Gastrocnemius medialis (tissue), 4 donors: ENCODE measurements around the gene WFS1. TPM values are rescaled to one million over a fixed set of nuclear protein-coding genes. Genes with fewer than 3 reads are reported as not detected.

Source experiments
- ATAC-seq, 2 donors: fragments of 150-250 bp; one replicate each; pipeline ENCODE4 v1.9.1; 2016
- DNase-seq, 2 donors: peaks; one replicate each; pipeline ENCODE4 v3.0.0-alpha.2; 2019
- H3K27ac ChIP-seq, 4 donors: fragments of 200-600 bp; sonication (generic); 1 replicate in 1 of 4; 2 replicates in 3 of 4; pipeline ENCODE4 v1.5.1; 2016 to 2018; ENCODE audit warnings: mild to moderate bottlenecking in 2 of 4, moderate library complexity in 1 of 4
- H3K27me3 ChIP-seq, 3 donors: fragments of 200-600 bp; sonication (generic) in 2 of 3; 1 replicate in 1 of 3; 2 replicates in 2 of 3; pipeline versions ENCODE4 v1.5.1 to v1.6.0; 2016 to 2019; ENCODE audit warnings: mild to moderate bottlenecking in 1 of 3, moderate library complexity in 1 of 3
- H3K36me3 ChIP-seq, 2 donors: fragments of 200-600 bp; sonication (generic) in 1 of 2; one replicate each; pipeline ENCODE4 v1.5.1; 2017 to 2018
- H3K4me1 ChIP-seq, 2 donors: fragments of 200-600 bp; sonication (generic) in 1 of 2; one replicate each; pipeline ENCODE4 v1.5.1; 2016 to 2017; ENCODE audit warnings: mild to moderate bottlenecking in 2 of 2
- H3K4me3 ChIP-seq, 4 donors: fragments of 200-600 bp; sonication (generic) in 3 of 4; 1 replicate in 1 of 4; 2 replicates in 3 of 4; pipeline ENCODE4 v1.5.1; 2016 to 2019; ENCODE audit warnings: mild to moderate bottlenecking in 2 of 4
- H3K9me3 ChIP-seq, 3 donors: fragments of 200-600 bp; sonication (generic) in 2 of 3; 1 replicate in 1 of 3; 2 replicates in 2 of 3; pipeline ENCODE4 v1.5.1; 2016 to 2019
- CTCF ChIP-seq, 5 experiments: fragments of 450-650 bp in 3 of 5; fragments of 200-600 bp in 2 of 5; sonication (generic) in 2 of 5; IDR thresholded peaks in 4 of 5; conservative IDR thresholded peaks in 1 of 5; 1 replicate in 4 of 5; 2 replicates in 1 of 5; pipeline ENCODE4 v1.5.1; 2016 to 2019; ENCODE audit warnings: antibody characterized with exemption in 5 of 5, mild to moderate bottlenecking in 3 of 5, moderate library complexity in 3 of 5
- POLR2A ChIP-seq, 2 donors: fragments of 450-650 bp; IDR thresholded peaks; one replicate each; pipeline ENCODE4 v1.6.1; 2017; ENCODE audit warnings: antibody characterized with exemption in 2 of 2, mild to moderate bottlenecking in 2 of 2, moderate library complexity in 2 of 2
- in situ Hi-C, 4 donors: fragments of 200-750 bp; cut with MboI; loops; one replicate each; pipeline versions ENCODE4 v1.15.0 to v1.8.0; 2017; ENCODE audit warnings: low sequenced_read_pairs in 4 of 4
- intact Hi-C: fragments of 100-400 bp; cut with DNase I; formaldehyde crosslinking; loops from one replicate; pipeline ENCODE4 v1.15.1; 2023; ENCODE audit warnings: low total_unique reads
- total RNA-seq, 4 donors: library from RNA; depleted of rRNA; stranded (reverse); fragments of >200 nt; gene quantifications; one replicate each; pipeline versions ENCODE4 v1.1.0 to v1.2.3, GENCODE V29; 2016

The WFS1 gene
- total RNA-seq, 4 donors from 2014 or later, result 13.6 to 23.7 (median 15.6) TPM

- Histone ChIP-seq H3K27ac (no peak overlapping the region), H3K36me3 (no peaks in the 10 kb centered on the region), H3K9me3 (no peaks in the 10 kb centered on the region), H3K4me1 (no peaks in the 10 kb centered on the region), H3K4me3 (no peak overlapping the region), H3K27me3 (no peaks in the 10 kb centered on the region)
- TF ChIP-seq CTCF (IDR thresholded peaks at IDR 0.05 in 4 of 5, conservative IDR thresholded peaks at IDR 0.05 in 1 of 5), result no peak
- no peak for TF ChIP-seq POLR2A (IDR thresholded peaks at IDR 0.05)
- in situ Hi-C loops (no loop called here), intact Hi-C loops (no loop called here)
- ATAC-seq (no peak), DNase-seq (no peak)
Observed at GRCh38 chr4:6281436-6282313, 12.0 kb downstream of the WFS1 start.

- no peak for ATAC-seq
- DNase-seq, result no peak
- in situ Hi-C loops, result no loop called here
- Histone ChIP-seq H3K9me3 (no peaks in the 10 kb centered on the region), H3K36me3 (peaks cover 0 to 5% of the 10 kb centered on the region in 2 donors), H3K27ac (no peak overlapping the region), H3K4me1 (no peaks in the 10 kb centered on the region), H3K27me3 (no peaks in the 10 kb centered on the region), H3K4me3 (no peak overlapping the region)
- intact Hi-C loops, result no loop called here
- TF ChIP-seq CTCF (IDR thresholded peaks at IDR 0.05 in 4 of 5, conservative IDR thresholded peaks at IDR 0.05 in 1 of 5) (no peak), POLR2A (IDR thresholded peaks at IDR 0.05) (no peak)
Observed at GRCh38 chr4:6282314-6282771, 12.7 kb downstream of the WFS1 start.

- in situ Hi-C loops, result no loop called here
- TF ChIP-seq POLR2A (IDR thresholded peaks at IDR 0.05) (no peak), CTCF (IDR thresholded peaks at IDR 0.05 in 4 of 5, conservative IDR thresholded peaks at IDR 0.05 in 1 of 5) (no peak)
- no peak for DNase-seq
- Histone ChIP-seq H3K27ac (no peak overlapping the region), H3K4me3 (no peak overlapping the region), H3K27me3 (no peaks in the 10 kb centered on the region), H3K36me3 (peaks cover 0 to 9% of the 10 kb centered on the region in 2 donors), H3K4me1 (no peaks in the 10 kb centered on the region), H3K9me3 (no peaks in the 10 kb centered on the region)
- ATAC-seq, result no peak
- intact Hi-C loops, result no loop called here
Observed at GRCh38 chr4:6283282-6283681, 13.6 kb downstream of the WFS1 start.

GRCh38 chr4:6287017-6287788 lies 17.6 kb downstream of the WFS1 start:
- no peaks in the 10 kb centered on the region for H3K9me3 ChIP-seq
- H3K4me1 ChIP-seq, result no peaks in the 10 kb centered on the region
- no peak overlapping the region for H3K27ac ChIP-seq
- intact Hi-C loops, result no loop called here
- ATAC-seq (no peak), DNase-seq (no peak)
- H3K4me3 ChIP-seq, result no peak overlapping the region
- in situ Hi-C loops, result no loop called here
- TF ChIP-seq POLR2A (IDR thresholded peaks at IDR 0.05) (no peak), CTCF (IDR thresholded peaks at IDR 0.05 in 4 of 5, conservative IDR thresholded peaks at IDR 0.05 in 1 of 5) (no peak)
- peaks cover 0 to 37% of the 10 kb centered on the region in 2 donors for H3K36me3 ChIP-seq
- H3K27me3 ChIP-seq, result no peaks in the 10 kb centered on the region
